ACHN (cell line): ENCODE results near the gene UMOD.
A peak's percentile ranks its signal among the peaks of the same experiment; 100 is the strongest.

Source experiments
- DNase-seq: peaks from one replicate; pipeline ENCODE4 v3.0.0-alpha.2; 2015
- in situ Hi-C: cut with HindIII; loops from 2 replicates; pipeline ENCODE4 v1.10.0; 2017; ENCODE audit warnings: low sequenced_read_pairs, low pct_ligation_motif_present, low pct_unique_long_range_greater_than_20kb

Gene UMOD

DNA sequence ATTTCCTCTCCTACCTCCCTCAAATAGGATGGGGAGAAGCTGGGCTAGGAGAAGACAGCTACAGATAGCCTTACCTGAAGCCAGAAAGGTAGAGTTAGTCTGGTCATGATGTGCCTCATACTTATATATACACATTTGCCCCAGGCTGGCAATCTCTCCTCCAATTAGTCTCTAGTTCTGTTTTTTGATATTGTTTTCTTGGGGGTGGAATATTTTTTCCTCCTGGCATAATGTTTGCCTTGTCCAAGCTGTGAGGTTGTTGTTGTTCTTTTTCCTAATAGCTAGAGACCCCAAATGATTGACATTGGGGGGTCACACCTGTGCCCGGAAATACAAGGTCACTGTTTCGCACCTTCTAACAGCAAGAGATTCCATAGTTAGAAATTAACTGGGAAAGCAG lies at the start of gene UMOD:
UMOD (minus strand) TSS at position 101 of the 400 bp plus-strand sequence. CDS start 1,978 bp downstream, outside the sequence.
- DNase-seq, result no peak
- in situ Hi-C loops, result no loop called here

DNA sequence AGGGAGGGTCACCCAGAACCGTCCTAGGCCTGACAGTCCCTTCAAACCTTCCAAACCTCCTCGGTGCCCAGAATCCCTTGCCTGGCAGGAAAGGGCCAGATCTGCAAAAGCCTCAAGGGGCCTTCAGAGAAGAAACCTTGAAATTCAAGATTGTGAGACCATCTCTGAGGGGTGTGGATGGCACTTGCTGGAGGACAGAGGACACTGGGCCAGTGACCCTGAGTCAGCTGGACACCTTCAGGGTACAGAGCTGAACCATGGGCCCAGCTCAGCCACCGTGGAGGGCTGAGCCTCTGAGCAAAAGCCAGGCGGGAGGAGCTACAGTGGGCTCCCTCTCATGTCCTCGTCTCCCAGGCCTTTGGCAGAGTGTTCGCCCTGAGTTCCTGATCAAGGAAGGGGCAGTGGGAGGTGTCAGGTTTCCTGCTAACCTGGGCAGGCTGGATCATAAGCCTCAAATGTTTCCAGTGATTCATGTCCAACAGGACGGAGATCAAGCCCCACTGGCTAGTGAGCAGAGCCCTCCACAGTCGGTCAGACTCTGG lies 49.0 kb upstream of the UMOD start:
- no peak for DNase-seq
- in situ Hi-C loops, result no loop called here

DNA sequence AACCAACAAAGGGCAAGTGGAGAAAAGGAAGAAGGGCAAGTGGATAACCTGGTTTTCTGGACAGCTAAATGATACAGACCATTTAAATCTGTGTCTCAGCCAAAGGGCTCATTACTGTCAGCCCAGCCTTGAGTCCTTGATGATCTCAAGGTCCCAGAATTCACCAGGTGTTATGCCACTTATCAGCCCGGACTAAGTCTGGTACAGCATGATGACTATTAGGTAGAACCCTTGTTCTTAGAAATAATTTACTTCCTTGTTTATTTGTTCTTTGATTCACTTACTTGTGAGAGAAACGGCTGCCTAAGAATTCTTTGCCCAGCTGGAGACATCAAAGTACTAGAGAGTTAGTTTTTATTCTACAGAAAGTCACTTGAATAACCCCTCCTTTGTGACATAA lies 48.6 kb upstream of the UMOD start:
- no peak for DNase-seq

DNA sequence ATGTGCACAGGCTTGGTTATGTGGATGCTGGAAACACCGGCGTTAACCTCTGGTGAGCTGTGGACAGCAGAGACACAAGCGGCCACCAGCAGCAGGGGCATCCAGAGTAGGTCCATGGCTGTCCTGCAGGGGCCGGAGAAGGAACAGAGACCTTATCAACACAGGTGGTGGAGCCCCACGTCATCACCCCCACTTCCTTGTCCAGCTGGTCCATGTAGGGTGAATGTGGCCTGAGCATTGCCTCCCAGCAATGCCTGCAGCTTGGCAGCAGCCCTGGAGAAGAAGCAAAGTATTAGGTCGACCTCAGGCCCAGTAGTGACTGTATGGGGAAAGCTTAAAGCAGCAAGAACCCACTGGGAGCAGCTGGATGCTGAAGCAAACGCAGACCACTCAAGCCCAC lies 46.7 kb upstream of the UMOD start:
- in situ Hi-C loops, result no loop called here
- DNase-seq, result no peak

More for the DNA sequence above, 48.6 kb upstream of the UMOD start:
- in situ Hi-C loops, result no loop called here

DNA sequence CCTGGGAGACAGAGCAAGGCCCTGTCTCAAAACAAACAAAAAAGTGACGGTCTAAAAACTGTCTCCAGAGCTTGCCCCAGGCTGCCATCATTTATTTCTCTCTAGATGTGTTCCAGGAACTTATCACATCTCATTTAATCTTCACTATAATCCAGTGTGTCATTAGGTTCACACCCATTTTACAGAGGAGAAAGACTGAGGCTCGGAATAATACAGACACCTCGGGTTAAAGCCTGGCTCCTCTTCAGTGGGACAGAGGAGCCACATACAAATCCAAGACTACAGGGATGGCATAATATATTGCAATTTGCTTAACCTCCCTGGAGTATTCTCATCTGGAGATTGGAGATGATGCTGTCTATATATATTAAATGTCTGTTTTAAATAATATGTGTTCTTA lies 46.1 kb upstream of the UMOD start:
- no peak for DNase-seq
- in situ Hi-C loops, result no loop called here

DNA sequence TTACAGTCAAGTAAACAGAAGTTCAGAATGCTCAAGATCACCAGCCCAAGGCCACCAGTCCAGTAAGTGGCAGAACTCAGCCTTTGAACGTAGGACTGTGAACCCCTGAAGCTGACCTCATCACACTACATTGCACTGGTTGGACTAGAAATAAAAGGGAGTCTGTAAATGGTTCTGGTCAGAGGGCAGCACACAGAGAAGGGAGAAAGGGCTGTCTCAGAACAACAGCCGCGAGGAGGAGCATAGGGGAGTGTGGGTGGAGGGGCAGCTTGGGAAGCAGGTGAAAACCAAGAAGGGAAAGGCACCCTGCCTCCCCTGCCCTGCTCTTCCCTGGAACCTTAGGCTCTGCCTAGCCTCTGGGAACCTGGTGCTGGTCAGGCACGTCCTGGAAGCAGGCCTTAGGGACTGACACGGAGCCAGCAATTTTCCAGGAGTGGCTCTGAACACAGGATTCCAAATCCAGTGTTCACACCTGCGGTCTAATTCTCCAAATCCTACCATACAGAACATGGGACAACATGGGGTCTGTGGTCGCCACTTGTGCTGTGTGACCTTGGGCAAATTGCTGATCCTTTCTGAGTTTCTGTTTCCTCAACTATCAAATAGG lies 45.1 kb upstream of the UMOD start:
- in situ Hi-C loops, result no loop called here
- DNase-seq, result no peak

DNA sequence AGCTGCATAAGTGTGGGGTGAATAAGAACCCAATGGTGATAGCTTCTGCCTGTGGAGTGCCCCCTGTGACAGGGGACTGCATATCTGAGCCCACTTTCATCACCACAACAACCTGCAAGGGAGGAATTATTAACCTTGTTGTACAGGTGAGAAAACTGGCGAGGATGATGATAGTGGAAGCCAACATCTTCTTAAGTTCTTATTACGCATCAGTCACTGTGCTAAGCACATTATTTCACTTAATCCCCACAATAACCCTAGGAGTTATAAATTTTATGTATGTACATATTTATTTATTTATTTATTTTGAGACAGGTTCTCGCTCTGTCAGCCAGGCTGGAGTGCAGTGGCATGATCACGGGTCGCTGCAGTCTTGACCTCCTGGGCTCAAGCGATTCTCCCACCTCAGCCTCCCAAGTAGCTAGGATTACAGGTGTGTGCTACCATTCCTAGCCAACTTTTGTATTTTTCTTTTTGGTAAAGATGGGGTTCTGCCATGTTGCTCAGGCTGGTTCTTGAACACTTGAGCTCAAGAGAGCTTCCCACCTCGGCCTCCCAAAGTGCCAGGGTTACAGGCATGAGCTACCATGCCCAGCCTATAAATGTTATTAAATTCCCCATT lies 44.4 kb upstream of the UMOD start:
- DNase-seq, result no peak
- in situ Hi-C loops, result no loop called here

DNA sequence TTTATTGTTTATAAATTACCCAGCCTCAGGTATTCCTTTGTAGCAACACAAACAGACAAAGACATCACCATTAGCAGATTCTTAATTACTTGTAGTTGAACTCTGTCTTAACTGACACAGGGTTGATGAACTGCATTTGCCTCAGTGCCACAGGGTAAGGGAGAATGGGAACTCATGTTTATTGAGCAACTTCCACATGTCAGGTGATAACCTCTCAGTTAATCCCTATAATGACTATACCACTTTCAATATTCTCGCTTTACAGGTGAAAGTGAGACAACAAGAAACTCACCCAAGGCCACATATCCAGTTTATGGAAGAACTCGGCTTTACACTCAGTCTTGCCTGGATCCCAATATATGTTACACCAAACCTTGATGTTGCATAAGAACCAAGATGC lies 43.4 kb upstream of the UMOD start:
- no peak for DNase-seq
- in situ Hi-C loops, result no loop called here

DNA sequence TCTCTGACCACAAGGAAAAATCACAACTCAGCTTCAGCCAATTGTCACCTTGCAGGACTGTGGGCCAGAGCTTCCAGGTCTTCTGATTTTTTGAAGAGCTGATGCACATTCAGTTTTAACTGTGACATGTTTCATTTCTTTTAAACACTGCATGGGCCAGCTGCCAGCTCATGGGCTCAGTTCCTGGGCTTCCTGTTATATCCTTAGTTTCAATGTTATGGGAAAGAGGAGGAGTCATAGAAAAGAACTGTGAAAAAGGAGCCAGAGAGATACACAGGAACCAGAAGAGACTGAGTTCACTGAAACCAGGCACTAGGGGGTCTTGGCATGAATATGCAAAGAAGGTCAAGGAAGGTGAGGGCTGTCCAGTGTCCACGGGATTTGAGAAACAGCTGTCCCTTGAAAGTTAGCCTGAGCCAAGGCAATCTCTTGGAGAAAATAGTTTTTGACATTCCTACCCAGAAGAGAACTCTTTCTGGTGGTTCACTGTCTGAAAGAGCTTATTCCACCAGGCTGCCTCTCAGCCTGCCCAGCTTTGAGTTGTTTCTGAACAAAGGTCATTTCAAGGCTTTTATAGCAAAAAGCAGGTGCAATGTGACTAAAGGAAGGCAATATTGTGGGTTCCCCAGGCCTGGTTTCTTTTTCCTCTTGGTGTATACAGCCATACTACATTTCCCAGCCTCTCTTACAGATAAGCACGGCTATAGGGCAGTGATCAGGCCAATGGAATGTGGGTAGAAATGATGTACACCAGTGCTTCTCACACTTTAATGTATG lies 41.5 kb upstream of the UMOD start:
- in situ Hi-C loops, result no loop called here
- DNase-seq, result no peak

DNA sequence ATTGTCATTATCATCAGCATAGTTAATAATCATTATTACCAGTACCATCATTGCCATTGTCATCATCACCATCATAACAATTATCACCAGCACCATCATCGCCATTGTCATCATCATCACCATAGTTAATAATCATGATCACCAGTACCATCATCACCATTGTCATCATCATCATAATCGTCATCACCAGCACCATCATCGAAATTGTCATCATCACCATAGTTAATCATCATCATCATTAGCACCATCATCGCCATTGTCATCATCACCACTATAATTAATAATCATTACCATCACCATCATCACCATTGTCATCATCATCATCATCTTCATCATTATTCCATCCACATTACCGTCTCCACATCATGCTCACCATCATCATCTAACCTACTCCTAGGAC lies 38.5 kb upstream of the UMOD start:
- no peak for DNase-seq
- in situ Hi-C loops, result no loop called here

DNA sequence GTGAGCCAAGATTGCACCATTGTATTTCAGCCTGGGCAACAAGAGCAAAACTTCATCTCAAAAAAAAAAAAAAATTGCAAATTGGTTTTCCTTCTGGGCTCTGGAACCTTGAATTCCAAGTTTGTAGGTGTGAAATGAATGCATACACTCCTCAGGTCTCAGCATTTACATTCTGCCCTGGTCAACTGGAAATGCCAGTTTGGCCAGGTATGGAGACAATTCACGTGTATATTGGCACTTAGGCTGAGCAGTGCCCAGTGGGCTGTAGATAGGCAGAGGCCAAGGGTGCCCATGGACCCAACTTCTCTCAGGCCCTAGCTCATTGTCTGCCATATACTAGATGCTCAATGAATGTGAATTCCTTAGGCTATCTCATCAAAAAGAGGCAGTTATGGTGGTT lies 36.3 kb upstream of the UMOD start:
- no peak for DNase-seq
- in situ Hi-C loops, result no loop called here

DNA sequence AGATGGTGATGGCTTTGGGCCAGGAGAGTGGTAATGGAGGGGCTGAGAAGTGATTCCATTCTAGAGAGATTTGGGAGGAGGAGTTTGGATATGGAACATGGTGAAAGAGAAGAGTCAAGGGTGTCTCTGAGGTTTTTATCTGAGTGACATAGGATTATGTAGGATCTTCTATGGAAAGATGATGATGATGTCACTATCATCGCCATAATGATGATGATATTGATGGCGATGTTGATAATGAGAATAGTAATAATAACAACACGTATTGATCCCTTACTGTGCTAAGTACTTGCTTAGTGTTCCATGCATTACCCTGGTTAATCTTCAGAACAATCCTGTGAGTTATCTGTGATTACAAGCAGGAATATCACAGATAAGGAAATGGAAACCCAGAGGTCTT lies 35.5 kb upstream of the UMOD start:
- DNase-seq, result no peak
- in situ Hi-C loops, result no loop called here

DNA sequence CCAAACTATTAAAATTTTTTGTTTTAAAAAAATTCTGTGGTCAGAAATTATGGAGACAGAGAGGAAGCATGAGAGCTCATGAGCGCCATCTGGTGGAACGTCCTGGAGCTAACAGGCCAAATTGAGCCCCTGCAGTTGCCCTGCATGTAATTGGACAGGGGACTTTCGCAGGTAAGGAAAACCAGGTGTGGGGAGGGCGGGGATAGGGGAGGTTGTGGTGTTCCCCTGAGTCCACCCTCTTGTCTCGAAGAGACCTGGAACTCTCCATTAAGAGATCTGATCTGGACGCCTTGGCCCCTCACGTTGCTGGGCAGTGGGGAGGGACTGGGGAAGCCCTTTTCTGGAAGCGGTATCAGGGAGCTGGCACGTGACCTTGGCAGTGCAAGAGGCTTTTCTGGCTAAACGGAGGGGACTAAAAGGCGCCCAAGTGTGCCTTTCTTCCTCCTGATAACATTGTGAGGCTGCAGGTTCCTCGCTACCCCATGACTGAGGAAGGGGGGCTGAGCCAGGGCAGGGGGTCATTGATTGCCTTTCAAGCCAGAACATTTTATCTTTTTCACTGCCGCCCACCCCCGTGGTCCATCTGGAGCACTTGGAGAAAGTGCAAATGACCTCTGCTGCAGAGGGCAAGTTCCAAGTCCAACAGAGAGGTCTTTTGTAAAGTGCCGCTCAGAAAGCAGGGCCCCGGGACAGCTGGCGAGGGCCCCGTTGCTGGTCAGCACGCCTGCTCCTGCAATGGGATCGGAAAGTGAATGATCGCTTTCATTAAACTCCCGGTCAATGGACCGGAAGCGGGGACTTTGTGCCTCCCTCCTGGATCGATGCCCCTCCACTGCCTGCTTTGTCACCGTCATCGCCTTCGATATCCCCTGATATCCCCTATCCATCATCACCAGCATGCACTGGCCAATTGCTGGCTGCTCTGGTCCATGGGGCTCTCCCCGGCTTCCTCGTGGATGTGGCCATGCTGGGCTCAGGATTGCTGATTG lies 33.6 kb upstream of the UMOD start:
- in situ Hi-C loops, result no loop called here
- peak; percentile 57 for DNase-seq

DNA sequence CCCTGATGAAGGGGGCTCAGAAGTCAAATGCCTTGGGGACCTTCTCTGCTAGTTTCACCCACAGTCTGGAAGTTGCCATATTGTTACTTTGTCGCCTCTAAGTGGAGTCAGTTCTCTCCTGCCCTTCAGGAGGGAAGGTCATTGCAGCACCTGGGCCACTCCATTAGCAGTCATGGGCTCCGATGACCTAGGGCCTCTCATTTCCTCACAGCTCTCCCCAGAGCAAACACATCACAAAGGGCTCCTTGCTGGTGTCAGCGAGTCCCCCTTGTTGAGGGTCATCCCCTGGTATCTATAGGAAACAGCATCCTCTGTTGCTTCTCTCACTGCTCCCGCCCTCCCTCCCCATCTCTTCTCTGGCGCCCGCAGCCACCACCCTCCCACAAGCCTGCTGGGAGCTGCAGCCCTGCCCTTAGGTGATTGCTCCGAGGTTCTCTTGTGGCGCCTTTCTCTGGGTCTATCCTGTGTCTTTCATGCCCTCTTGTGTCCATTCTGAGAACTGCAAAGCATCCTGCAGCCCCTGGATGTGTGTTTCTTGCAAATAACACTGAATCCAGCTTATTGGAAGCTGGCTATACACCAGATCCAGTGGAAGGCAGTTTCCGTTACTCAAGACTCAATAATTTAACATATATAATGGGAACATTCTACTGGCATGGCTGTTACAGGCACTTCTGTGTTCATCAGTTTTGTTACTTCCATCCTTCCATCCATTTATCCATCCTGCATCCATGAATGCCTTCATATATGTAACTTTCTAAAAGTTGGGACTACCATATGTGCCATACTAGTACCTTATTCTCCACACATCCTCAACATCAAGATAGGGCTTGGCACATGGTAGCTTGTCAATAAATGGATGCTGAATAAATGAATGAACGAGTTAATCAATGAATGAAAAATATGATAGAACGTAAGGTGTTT lies 30.9 kb upstream of the UMOD start:
- DNase-seq, result peak; percentile 75
- in situ Hi-C loops, result no loop called here

DNA sequence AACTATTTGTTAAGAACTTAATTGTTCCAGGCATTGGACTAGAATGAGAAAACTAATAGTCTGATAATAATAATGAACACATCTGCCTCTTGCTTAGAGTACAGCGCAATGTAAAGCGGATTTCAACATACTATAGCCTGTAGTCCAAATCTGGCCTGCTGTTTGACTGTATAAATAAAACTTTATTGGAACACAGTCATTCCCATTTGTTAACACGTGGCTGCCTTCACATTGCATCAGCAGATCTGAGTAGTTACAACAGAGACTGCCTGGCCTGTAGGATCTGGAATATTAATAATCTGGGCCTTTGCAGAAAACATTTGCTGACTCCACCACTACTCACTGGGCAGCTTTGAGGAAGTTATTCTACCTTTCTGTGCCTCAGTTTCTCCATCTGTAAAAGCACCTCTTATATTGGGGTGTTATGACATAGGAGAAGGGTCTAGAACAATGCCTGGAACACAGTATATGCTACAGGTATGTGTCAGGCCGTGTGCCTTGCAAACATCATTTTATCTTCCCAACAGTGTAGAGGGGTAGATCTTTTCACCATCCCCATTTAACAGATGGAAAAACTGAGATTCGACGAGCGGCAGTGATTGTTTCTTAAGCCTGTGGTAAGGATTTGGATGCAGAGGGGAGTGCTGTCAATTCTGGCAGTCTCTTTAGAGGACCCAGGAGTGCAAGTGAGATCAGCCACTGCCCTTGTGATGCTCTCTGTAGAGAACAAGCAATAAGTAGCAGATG lies 29.9 kb upstream of the UMOD start:
- DNase-seq, result no peak
- in situ Hi-C loops, result no loop called here

DNA sequence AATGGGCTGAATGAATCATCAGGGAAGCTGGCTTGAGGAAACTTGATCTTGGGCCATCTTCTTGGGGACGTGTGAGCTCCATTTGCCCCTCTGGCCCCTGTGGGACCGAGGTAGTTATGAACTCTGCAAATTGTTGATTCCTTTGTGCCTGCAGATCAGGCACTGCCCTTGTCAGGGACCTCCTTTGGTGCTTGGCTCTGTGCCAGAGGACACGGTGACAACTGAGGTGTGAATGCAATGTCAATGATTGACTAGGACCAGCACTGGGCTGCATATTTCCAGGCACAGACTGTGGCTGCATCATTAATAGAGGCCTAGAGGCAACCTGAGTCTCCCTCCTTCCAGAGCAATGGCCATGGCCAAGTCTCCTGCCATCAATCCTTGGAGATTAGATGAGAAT lies 28.3 kb upstream of the UMOD start:
- in situ Hi-C loops, result no loop called here
- DNase-seq, result no peak

DNA sequence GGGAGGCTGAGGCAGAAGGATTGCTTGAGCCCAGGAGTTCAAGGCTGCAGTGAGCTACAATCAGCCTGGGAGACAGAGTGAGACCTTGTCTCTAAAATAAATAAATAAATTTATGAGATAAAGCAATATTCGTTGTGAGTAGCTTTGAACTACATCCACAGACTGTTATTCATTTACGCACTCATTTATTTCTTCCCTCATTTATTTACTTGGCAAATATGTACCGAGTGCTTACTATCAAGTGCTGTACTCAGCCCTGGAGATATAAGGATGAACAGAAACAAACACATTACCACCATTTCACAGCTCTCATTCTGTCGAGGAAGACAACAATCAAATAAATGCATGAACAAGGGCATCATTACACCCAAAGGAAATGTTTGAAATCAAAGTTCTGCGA lies 24.7 kb upstream of the UMOD start:
- DNase-seq, result no peak
- in situ Hi-C loops, result no loop called here
